Suppressor macrophage treated with lipopolysaccharide for 1 hour (primary cell): ENCODE measurements around the gene IFNG.
"Not testable (repeated sequence)": the region's sequence is repeated elsewhere in the genome, so short reads cannot be mapped to it uniquely, and the experiment has no call there.

Experiments used
- DNase-seq, 3 donors: peaks; one replicate each; pipeline ENCODE4 v3.0.0-alpha.2; 2020 to 2022

IFNG gene

DNA sequence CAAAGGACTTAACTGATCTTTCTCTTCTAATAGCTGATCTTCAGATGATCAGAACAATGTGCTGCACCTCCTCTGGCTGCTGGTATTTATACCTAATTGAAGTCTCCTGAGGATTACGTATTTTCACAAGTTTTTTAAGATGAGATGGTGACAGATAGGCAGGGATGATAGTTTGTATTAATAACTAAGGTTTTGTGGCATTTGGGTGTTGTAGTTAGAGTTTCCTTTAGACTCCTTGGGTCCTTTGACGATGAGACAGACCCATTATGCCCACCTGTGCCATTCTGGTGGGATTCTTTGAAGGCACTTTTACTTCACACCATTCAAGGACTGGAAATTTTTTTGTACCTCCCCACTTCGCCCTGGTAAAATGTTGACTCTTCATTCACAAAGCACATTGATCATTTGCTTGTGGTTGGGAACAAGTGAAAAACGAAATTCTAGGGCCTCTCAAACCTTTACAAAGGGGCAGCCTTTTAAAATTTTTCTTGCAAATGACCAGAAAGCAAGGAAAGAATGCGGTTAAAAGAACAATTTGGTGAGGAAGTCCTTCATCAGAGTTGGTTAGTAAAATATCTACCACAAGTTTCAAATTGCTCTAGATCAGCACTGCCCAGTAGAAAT lies at the start of gene IFNG:
Gene IFNG (minus strand): TSS at position 60 of the 624 bp plus-strand sequence. CDS start 125 bp downstream, outside the sequence.
- DNase-seq: no peak

GRCh38 chr12:68209048-68209728 lies 49.6 kb upstream of the IFNG start:
- DNase-seq: not testable (repeated sequence)

- no peak for DNase-seq
Measured at GRCh38 chr12:68207276-68207675, 47.7 kb upstream of the IFNG start.

DNA sequence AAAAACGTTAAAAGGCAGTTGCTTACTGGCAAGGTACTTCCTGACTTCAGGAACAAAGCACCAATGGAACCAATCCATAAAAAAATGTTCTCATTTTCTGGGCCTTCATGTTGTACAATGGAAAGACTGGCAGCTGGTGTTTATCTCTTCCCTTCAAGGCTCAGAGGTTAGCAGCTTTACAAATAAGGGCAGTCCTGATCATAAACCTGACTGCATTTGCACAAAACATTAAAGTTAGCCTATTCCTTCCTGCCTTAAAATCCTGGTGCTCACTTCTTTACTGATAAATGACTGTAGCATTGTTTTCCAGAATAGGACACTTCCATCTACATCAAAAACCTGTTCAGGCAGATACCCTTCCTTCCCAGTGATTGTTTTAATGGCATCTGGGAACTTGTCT lies 46.9 kb upstream of the IFNG start:
- no peak for DNase-seq

DNA sequence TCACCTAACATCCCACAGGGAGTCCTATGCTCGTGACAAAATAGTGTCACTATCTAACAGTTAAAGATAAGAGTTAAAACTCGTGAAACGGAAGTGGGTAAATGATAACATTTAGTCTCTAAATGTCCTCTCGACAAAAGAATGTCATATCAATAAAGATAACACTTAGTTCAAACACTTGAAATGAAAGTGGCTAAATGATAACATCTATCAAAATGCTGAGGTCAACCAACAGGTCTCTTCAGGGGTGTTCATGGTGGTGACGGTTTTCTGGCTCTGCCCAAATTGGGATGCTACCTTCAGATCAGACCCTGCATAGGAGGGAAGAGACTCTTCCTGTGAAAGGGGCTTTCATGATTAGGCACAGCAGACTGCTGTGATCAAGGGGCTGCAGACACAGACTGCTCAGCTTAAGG lies 43.9 kb upstream of the IFNG start:
- no peak for DNase-seq

- DNase-seq: no peak
Measured at GRCh38 chr12:68200854-68201253, 41.3 kb upstream of the IFNG start.

DNA sequence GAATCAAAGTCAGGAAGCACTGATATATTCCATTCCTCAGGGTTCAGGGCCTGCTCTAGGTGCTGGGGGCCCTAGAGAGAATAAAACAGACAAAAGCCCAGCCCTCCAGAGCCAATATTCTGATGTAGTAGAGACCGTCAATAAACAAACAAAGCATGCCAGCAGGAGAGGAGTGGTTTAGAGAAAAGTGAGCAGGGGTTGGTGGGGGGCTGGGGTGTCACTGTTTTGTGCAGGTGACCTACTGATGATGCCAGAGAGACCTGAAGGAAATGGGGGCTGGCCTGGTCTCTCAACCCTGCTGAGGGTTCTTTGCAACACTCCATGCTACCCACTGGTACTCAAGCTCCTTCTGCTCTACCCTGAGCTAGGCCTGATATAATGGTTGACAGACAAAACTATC lies 39.6 kb upstream of the IFNG start:
- no peak for DNase-seq

DNA sequence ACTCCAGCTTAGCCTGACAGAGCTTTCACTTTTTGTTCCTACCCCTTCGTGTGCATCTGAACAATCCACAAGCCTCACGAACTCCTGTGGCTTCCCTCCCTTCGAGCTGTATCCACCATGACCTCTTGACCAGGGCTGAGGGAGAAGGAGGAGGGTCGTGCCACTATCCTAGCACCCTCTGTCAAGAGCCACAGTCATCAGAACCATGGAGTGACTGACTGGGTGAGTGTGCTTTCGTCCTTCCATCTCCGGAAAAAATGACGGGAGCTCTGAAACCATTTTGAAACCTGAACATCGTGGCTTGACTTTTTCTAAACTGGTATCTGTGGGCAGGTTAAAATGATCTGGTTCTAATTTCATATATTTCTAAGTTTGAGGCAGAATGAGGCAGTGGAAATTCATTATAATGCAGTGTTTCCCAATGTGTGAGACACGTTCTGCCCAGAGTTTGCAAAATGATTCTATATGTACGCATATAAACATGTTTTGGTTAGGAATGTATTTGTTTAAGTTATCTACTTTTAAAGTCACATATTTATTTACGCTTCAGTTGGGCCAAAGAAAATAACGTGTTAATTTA lies 39.1 kb upstream of the IFNG start:
- no peak for DNase-seq

- no peak for DNase-seq
Measured at GRCh38 chr12:68190301-68190700, 30.8 kb upstream of the IFNG start.

DNA sequence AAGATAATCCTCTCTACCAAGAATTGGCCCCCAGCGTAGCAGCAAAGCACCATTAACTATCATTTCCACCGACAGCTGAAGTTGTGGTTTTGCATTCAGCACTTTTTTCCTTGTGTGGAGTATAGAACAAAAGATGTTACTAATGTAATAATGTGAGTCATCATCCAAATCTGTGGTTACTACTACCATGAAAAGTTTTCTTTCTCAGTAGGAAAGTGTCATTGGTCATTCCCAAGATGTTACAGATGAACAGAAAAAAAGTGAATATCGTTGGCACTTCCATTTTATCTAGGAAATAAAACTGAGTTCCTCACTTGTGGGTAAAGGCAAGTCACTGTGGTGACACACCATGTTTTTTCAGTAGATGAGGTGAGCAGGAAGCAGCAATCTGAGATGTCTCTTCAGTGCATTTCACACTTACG lies 30.3 kb upstream of the IFNG start:
- DNase-seq: peak in 2 of 3 donors; percentile 33 to 55

DNA sequence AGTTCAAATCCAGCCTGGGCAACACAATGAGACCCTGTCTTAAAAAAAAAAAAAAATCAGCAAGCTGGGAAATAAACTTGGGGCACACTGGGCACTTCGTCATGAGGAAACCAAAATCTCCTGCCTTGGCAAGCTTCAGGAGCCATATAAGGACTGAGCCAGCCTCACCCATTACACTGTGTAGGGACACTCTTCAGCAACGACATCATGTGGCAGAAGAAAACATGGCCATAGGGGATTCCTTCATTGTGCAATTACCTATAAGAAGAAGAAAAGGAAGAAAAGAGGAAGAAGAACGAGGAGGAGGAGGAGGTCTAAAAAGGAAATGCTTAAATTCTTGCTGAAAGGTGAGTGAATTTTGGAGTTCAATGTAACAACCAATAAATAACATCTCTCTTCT lies 26.1 kb upstream of the IFNG start:
- peak; percentile 14 to 41 (median 32) for DNase-seq

DNA sequence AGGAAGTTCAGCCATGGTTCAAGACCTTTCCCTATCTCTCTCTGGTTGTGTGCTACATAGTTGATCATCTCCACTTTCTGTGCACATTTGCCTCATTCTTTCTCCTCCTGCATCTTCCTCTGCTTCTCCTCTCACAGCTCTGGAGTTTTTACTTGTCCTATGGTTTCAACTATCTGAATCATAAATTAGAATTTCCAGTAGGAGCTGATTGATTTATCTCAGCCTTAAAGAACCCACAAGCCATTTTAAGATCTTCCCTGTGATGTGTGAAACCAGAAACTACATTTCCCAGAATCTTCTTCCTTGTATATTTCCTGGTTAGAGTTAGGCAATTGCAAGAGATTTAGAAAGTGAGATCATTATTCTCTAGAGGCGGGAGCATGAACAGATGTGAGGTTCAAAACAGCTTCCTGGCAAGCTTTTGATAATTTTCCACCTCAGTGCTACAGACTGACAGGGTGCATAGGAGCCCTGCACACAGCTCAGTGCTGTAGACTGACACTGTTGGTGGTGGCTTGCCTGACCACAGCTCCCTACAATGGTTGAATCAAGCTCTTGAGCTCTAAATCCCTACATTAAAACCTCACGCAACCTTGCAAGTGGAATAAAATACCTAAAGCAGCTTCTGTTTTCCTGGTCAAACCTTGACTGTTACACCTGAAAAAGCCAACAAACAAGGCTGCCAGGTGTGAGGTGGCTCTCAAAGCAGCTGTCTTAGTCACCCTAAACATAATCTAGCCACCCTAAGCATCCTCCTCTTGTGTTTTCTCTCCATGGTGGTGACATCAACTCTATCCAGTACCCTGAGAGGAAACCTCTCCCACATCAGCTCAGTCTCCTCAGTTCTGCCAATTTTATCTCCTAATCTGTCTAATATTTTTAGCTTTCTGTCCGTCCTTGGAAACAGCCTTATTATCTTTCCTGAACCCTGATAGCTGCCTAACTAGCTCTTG lies 21.5 kb upstream of the IFNG start:
- DNase-seq: no peak

DNA sequence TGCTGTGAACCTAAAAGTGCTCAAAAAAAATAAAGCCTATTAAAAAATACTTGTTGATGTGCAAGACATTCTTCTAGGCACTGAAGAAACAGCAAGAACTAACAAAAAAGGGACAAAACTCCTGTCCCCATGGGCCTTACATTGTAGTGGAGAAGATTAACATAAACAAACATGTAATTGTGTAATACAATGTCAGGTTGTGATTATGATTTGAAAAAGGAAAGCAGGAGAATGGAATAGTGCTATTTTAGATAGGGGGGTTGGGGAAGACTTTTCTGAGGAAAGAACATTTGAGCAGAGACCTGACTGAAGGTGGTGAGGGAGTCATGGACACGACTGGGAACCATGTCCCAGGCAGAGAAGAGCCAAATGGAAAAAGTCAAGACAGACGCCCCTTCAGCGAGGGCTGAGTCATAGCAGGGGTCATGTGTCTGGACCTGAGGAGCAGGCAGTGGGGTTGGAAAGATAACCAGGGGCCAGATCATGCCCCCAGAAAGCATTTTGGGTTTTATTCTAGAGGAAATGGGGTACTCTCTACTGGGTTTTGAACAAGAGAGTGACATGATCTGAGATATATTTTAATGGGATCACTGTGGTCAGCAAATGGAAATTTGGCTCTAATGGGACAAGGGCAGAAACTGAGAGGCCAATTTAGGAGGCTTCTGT lies 19.4 kb upstream of the IFNG start:
- DNase-seq: peak in 1 of 3 donors; percentile 3

- no peak for DNase-seq
Measured at GRCh38 chr12:68178184-68178583, 18.6 kb upstream of the IFNG start.

DNA sequence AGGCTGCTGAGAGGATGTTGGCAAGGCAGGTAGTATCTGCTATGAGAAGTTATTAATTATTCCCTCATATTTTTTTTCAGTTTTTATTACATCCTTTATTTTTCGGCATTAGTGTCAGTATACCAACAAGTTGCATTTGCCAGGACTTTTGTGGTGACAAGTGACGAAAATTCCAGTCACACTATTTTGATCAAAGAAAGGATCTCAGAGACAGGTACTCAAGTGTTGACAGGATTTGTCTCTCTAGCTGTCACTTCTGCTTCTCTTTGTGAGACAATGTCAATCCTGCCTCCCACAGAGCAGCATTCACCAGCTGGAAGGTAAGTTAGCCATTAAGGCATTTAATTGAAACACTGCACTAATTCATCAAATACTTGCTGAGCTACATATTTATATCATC lies 18.0 kb upstream of the IFNG start:
- no peak for DNase-seq

- DNase-seq: no peak
Measured at GRCh38 chr12:68176257-68176656, 16.7 kb upstream of the IFNG start.

GRCh38 chr12:68175557-68176061 lies 16.1 kb upstream of the IFNG start:
- no peak for DNase-seq

DNA sequence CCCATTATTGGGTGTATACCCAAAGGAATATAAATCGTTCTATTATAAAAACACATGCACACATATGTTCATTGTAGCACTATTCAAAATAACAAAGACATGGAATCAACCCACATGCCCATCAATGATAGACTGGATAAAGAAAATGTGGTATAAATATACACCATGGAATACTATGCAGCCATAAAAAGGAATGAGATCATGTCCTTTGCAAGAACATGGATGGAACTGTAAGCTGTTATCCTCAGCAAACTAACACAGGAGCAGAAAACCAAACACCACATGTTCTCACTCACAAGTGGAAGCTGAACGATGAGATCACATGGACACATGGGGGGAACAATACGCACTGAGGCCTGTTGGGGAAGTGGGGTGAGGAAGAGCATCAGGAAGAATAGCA lies 15.2 kb upstream of the IFNG start:
- DNase-seq: not testable (repeated sequence)

DNA sequence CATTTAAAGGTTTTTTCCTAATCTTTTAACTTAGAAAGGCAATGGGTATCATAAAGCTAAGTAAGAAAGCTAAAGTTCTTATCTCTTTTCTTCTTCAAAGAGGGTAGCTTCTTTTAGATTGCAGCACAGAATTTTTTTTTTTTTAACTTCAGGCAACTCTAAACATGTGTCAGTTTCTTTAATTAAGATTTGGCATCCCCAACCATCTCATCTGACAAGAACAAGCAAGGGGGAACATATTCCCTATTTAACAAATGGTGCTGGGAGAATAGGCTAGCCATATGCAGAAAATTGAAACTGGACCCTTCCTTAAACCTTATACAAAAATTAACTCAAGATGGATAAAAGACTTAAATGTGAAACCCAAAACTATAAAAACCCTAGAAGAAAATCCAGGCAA lies 14.3 kb upstream of the IFNG start:
- no peak for DNase-seq

- DNase-seq: peak; percentile 20 to 56 (median 42)
Measured at GRCh38 chr12:68170726-68171125, 11.2 kb upstream of the IFNG start.

- DNase-seq: no peak
Measured at GRCh38 chr12:68169213-68169889, 9.8 kb upstream of the IFNG start.
